ENCODE measurements around the gene MSRB2. TPM values are rescaled to one million over a fixed set of nuclear protein-coding genes. Genes with fewer than 3 reads are reported as not detected.

Gene MSRB2
- total and polyA plus RNA-seq, 2 experiments from 2014 or later = 9.5 to 34.6 TPM

DNA sequence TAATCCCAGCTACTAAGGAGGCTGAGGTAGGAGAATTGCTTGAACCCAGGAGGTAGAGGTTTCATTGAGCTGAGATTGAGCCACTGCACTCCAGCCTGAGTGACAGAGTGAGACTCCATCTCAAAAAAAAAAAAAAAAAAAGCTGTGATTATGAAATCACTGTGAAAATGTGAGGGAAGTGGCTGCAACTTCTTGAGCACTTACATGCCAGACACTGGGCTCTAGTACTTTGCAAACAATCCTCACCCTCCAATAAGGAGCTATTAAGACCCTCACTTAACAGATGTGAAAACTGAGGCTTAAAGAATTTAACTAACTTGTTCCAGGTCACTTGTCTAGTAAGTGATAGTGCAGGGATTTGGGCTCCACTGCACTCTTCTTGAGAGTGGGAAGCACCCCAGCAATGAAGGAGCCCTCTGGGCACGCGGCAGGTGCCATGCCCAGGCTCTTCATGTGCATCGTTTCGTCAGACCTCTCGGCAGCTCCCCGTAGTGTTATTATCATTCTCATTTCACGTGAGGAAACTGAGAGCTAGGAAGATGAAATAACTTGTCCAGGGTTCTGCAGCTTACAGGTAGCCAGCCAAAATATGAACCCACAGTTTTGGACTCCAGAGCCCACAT, 19.0 kb downstream of the MSRB2 start:
- Histone ChIP-seq H3K27ac (ENCODE audit: low read depth) (no peak overlapping the region), H3F3A (replicated peaks; ENCODE audit: low read depth) (no peaks in the 10 kb centered on the region), H2AFZ (no peak overlapping the region), H3K36me3 (ENCODE audit: insufficient read depth) (no peaks in the 10 kb centered on the region), H3K4me3 (no peak overlapping the region), H3K4me1 (ENCODE audit: insufficient read depth) (peaks cover 4% of the 10 kb centered on the region), H3K4me2 (no peak overlapping the region), H3K9me2 (ENCODE audit: insufficient read depth) (no peaks in the 10 kb centered on the region), H3K27me3 (ENCODE audit: insufficient read depth) (no peaks in the 10 kb centered on the region), H4K20me1 (replicated peaks; ENCODE audit: insufficient read depth) (no peaks in the 10 kb centered on the region), H3K79me2 (replicated peaks; ENCODE audit: insufficient read depth) (no peaks in the 10 kb centered on the region)
- H3K36me3 Mint-ChIP-seq (ENCODE audit: low read depth) = peaks cover 6% of the 10 kb centered on the region; the same call in 2 of the 3 replicates
- H3K9me3 Mint-ChIP-seq = no peaks in the 10 kb centered on the region
- H3K4me1 Mint-ChIP-seq = peaks cover 23% of the 10 kb centered on the region
- TF ChIP-seq ETS1 (IDR thresholded peaks at IDR 0.05) (no peak), NANOG (IDR thresholded peaks at IDR 0.05; ENCODE audit: borderline replicate concordance) (no peak), ZNF331 (CRISPR knock-in tag; IDR thresholded peaks at IDR 0.05; ENCODE audit: low read depth) (no peak)
- TF ChIP-seq, protein P1, sequence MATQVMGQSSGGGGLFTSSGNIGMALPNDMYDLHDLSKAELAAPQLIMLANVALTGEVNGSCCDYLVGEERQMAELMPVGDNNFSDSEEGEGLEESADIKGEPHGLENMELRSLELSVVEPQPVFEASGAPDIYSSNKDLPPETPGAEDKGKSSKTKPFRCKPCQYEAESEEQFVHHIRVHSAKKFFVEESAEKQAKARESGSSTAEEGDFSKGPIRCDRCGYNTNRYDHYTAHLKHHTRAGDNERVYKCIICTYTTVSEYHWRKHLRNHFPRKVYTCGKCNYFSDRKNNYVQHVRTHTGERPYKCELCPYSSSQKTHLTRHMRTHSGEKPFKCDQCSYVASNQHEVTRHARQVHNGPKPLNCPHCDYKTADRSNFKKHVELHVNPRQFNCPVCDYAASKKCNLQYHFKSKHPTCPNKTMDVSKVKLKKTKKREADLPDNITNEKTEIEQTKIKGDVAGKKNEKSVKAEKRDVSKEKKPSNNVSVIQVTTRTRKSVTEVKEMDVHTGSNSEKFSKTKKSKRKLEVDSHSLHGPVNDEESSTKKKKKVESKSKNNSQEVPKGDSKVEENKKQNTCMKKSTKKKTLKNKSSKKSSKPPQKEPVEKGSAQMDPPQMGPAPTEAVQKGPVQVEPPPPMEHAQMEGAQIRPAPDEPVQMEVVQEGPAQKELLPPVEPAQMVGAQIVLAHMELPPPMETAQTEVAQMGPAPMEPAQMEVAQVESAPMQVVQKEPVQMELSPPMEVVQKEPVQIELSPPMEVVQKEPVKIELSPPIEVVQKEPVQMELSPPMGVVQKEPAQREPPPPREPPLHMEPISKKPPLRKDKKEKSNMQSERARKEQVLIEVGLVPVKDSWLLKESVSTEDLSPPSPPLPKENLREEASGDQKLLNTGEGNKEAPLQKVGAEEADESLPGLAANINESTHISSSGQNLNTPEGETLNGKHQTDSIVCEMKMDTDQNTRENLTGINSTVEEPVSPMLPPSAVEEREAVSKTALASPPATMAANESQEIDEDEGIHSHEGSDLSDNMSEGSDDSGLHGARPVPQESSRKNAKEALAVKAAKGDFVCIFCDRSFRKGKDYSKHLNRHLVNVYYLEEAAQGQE (IDR thresholded peaks at IDR 0.05; ENCODE audit: unreplicated experiment) = no peak
- ATAC-seq (no peak), DNase-seq (ENCODE audit: low spot score) (no peak)
- peaks cover 3% of the 10 kb centered on the region for H3K27me3 Mint-ChIP-seq (ENCODE audit: insufficient read depth, low read depth, poor library complexity)
- no peak overlapping the region for H3K27ac Mint-ChIP-seq
- no peak overlapping the region for H3K4me3 Mint-ChIP-seq

GRCh38 chr10:23116486-23117205, 21.3 kb downstream of the MSRB2 start:
- H3K9me3 Mint-ChIP-seq = no peaks in the 10 kb centered on the region
- H3K4me3 Mint-ChIP-seq = no peak overlapping the region
- no peaks in the 10 kb centered on the region for H3K27me3 ChIP-seq (ENCODE audit: insufficient read depth)
- H3K4me1 Mint-ChIP-seq = peaks cover 13% of the 10 kb centered on the region; the same call in 2 of the 3 replicates
- no peaks in the 10 kb centered on the region for H3K36me3 ChIP-seq (ENCODE audit: insufficient read depth)
- no peak overlapping the region for H3K4me3 ChIP-seq
- peaks cover 12% of the 10 kb centered on the region; the same call in 2 of the 3 replicates for H3K36me3 Mint-ChIP-seq (ENCODE audit: low read depth)
- DNase-seq (ENCODE audit: low spot score) (no peak), ATAC-seq (no peak)
- H3K27me3 Mint-ChIP-seq (ENCODE audit: insufficient read depth, low read depth, poor library complexity) = peaks cover 6% of the 10 kb centered on the region
- no peak overlapping the region for H2AFZ ChIP-seq
- no peaks in the 10 kb centered on the region for H3K79me2 ChIP-seq (replicated peaks; ENCODE audit: insufficient read depth)
- no peaks in the 10 kb centered on the region for H3K9me2 ChIP-seq (ENCODE audit: insufficient read depth)
- H4K20me1 ChIP-seq (replicated peaks; ENCODE audit: insufficient read depth) = no peaks in the 10 kb centered on the region
- H3K27ac ChIP-seq (ENCODE audit: low read depth) = no peak overlapping the region
- no peaks in the 10 kb centered on the region; the same call in 1 of the 2 replicates for H3K4me1 ChIP-seq (ENCODE audit: insufficient read depth)
- no peaks in the 10 kb centered on the region for H3F3A ChIP-seq (replicated peaks; ENCODE audit: low read depth)
- H3K27ac Mint-ChIP-seq = no peak overlapping the region
- no peak overlapping the region for H3K4me2 ChIP-seq
- TF ChIP-seq ZNF114 (CRISPR knock-in tag; IDR thresholded peaks at IDR 0.05) (no peak), ZNF331 (CRISPR knock-in tag; IDR thresholded peaks at IDR 0.05; ENCODE audit: low read depth) (no peak), POLR2AphosphoS5 (IDR thresholded peaks at IDR 0.05; ENCODE audit: low read depth) (no peak), CREB1 (CRISPR knock-in tag; IDR thresholded peaks at IDR 0.05; ENCODE audit: low read depth) (no peak), EZH2phosphoT487 (IDR thresholded peaks at IDR 0.05; ENCODE audit: unreplicated experiment) (no peak), STAT1 (IDR thresholded peaks at IDR 0.05; ENCODE audit: unreplicated experiment) (no peak)
- TF ChIP-seq, protein P1 (IDR thresholded peaks at IDR 0.05; ENCODE audit: unreplicated experiment) = no peak
